GM23338 (cell line): ENCODE results near the gene LRTM2. TPM values are rescaled to one million over a fixed set of nuclear protein-coding genes. Genes with fewer than 3 reads are reported as not detected.

Source experiments
- ATAC-seq: fragments of 200-7000 bp; cut with Tn5 transposase; 3 replicates; pipeline ENCODE4 v1.9.1; 2020
- DNase-seq: peaks from one replicate; pipeline ENCODE4 v3.0.0-alpha.2; 2015; ENCODE audit warnings: low spot score
- H2AFZ ChIP-seq: fragments of 200-600 bp; sonication (generic); 2 replicates; pipeline ENCODE4 v1.8.0; 2016; ENCODE audit warnings: antibody characterized with exemption, mild to moderate bottlenecking, moderate library complexity
- H3F3A ChIP-seq: fragments of 200-600 bp; sonication (generic); replicated peaks from 2 replicates; pipeline ENCODE4 v1.8.0; 2017; ENCODE audit warnings: antibody characterized with exemption, mixed run types, low read depth
- H3K27ac ChIP-seq: fragments of 200-600 bp; sonication (generic); 2 replicates; pipeline ENCODE4 v1.6.1; 2016; ENCODE audit warnings: low read depth
- H3K27me3 ChIP-seq: fragments of 200-600 bp; sonication (generic); 2 replicates; pipeline ENCODE4 v1.8.0; 2016; ENCODE audit warnings: mild to moderate bottlenecking, mixed run types, moderate library complexity; ENCODE audit not compliant: insufficient read depth
- H3K36me3 ChIP-seq: fragments of 200-600 bp; sonication (generic); 2 replicates; pipeline ENCODE4 v1.8.0; 2016; ENCODE audit warnings: mild to moderate bottlenecking; ENCODE audit not compliant: insufficient read depth
- H3K4me1 ChIP-seq: fragments of 200-600 bp; sonication (generic); 2 replicates; pipeline ENCODE4 v1.8.0; 2016; ENCODE audit warnings: mild to moderate bottlenecking, moderate library complexity; ENCODE audit not compliant: insufficient read depth
- H3K4me2 ChIP-seq: fragments of 200-600 bp; sonication (generic); 2 replicates; pipeline ENCODE4 v1.7.1; 2017; ENCODE audit warnings: mixed run types
- H3K4me3 ChIP-seq: fragments of 200-600 bp; sonication (generic); 2 replicates; pipeline ENCODE4 v1.6.1; 2016; ENCODE audit warnings: mixed run types
- H3K79me2 ChIP-seq: fragments of 200-600 bp; sonication (generic); replicated peaks from 2 replicates; pipeline ENCODE4 v1.8.0; 2017; ENCODE audit warnings: mild to moderate bottlenecking; ENCODE audit not compliant: insufficient read depth
- H3K9me2 ChIP-seq: fragments of 200-600 bp; sonication (generic); 2 replicates; pipeline ENCODE4 v1.8.0; 2017; ENCODE audit not compliant: insufficient read depth
- H4K20me1 ChIP-seq: fragments of 200-600 bp; sonication (generic); replicated peaks from 2 replicates; pipeline ENCODE4 v1.8.0; 2017; ENCODE audit warnings: mild to moderate bottlenecking; ENCODE audit not compliant: insufficient read depth
- H3K27ac Mint-ChIP-seq: 2 replicates; pipeline ENCODE4 v1.8.0; 2020; ENCODE audit warnings: inconsistent platforms, mild to moderate bottlenecking, moderate library complexity, mixed read lengths
- H3K27me3 Mint-ChIP-seq: 3 replicates; pipeline ENCODE4 v1.8.0; 2022; ENCODE audit warnings: low read depth, mild to moderate bottlenecking, moderate library complexity, mixed read lengths, inconsistent platforms; ENCODE audit not compliant: insufficient read depth, poor library complexity
- H3K36me3 Mint-ChIP-seq: 3 replicates; pipeline ENCODE4 v1.8.0; 2021; ENCODE audit warnings: low read depth, mild to moderate bottlenecking, inconsistent platforms, moderate library complexity, mixed read lengths
- H3K4me1 Mint-ChIP-seq: 3 replicates; pipeline ENCODE4 v1.8.0; 2020; ENCODE audit warnings: mild to moderate bottlenecking, inconsistent platforms, mixed read lengths
- H3K4me3 Mint-ChIP-seq: 3 replicates; pipeline ENCODE4 v1.8.0; 2021; ENCODE audit warnings: moderate library complexity, mild to moderate bottlenecking, inconsistent platforms, mixed read lengths
- H3K9me3 Mint-ChIP-seq: 3 replicates; pipeline ENCODE4 v1.8.0; 2020; ENCODE audit warnings: moderate library complexity, mild to moderate bottlenecking, inconsistent platforms, mixed read lengths
- CREB1 ChIP-seq: fragments of 250-450 bp; sonication (Bioruptor Pico); IDR thresholded peaks from 2 replicates; pipeline ENCODE4 v1.5.0; 2020; ENCODE audit warnings: low read depth, mild to moderate bottlenecking, moderate library complexity
- ETS1 ChIP-seq: IDR thresholded peaks from 2 replicates; pipeline ENCODE4 v1.6.1; 2016; ENCODE audit warnings: antibody characterized with exemption
- EZH2 ChIP-seq: fragments of 200-600 bp; sonication (generic); IDR thresholded peaks from one replicate; pipeline ENCODE4 v1.8.0; 2017; ENCODE audit warnings: antibody characterized with exemption, mild to moderate bottlenecking, low read depth; ENCODE audit not compliant: unreplicated experiment
- EZH2phosphoT487 ChIP-seq: fragments of 200-600 bp; sonication (generic); IDR thresholded peaks from one replicate; pipeline ENCODE4 v1.8.1; 2018; ENCODE audit warnings: antibody characterized with exemption; ENCODE audit not compliant: unreplicated experiment
- POLR2AphosphoS5 ChIP-seq: IDR thresholded peaks from 2 replicates; pipeline ENCODE4 v1.6.1; 2016; ENCODE audit warnings: antibody characterized with exemption, low read depth
- STAT1 ChIP-seq: IDR thresholded peaks from one replicate; pipeline ENCODE4 v1.6.1; 2016; ENCODE audit warnings: antibody characterized with exemption; ENCODE audit not compliant: unreplicated experiment
- ZNF462 ChIP-seq: fragments of 250-450 bp; sonication (Bioruptor Pico); IDR thresholded peaks from 2 replicates; pipeline ENCODE4 v1.5.0; 2020; ENCODE audit warnings: mild to moderate bottlenecking, moderate library complexity
- polyA plus RNA-seq: library from polyadenylated mRNA; unstranded; fragments of >200 nt; fragmentation: Nextera tagmentation; extraction: Ambion mirVana; gene quantifications from 2 replicates; pipeline ENCODE4 v1.2.1, GENCODE V29; 2016
- total RNA-seq: library from RNA; depleted of rRNA; stranded (reverse); fragments of >200 nt; shearing (Covaris generic); gene quantifications from 2 replicates; pipeline ENCODE4 v1.2.3, GENCODE V29; 2014
- TF ChIP-seq, protein P1 (sequence below): IDR thresholded peaks from one replicate; pipeline ENCODE4 v1.6.1; 2018; ENCODE audit warnings: antibody characterized with exemption; ENCODE audit not compliant: unreplicated experiment

The LRTM2 gene
- total and polyA plus RNA-seq, 2 experiments from 2014 or later = 0.08 TPM; not detected in 1

DNA sequence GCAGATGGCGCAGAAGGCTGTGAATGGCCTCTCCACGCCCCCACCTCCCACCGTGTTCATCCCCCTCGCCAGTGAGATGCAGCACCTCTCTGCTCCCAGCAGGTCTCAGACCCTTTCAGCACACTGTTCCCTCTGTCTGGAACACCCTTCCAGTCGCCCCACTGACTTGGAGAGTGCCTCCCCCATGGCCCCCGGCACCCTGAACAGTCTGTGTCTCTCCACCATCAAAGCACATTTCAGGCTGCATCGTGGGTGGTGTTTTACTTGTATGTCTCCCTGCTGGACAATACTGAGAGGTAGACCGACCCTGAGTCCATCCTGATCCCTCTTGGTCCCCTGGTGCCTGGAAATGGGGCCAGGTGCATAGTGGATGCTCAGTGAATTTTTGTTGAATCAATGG is 63.1 kb downstream of the LRTM2 start:
- H3K27me3 ChIP-seq = no peaks in the 10 kb centered on the region
- no peaks in the 10 kb centered on the region for H4K20me1 ChIP-seq

GRCh38 chr12:1884651-1885050 is 64.3 kb downstream of the LRTM2 start:
- Histone ChIP-seq H3K9me2 (peaks cover 7% of the 10 kb centered on the region; the same call in 1 of the 2 replicates), H3K79me2 (no peaks in the 10 kb centered on the region), H3K4me3 (no peak overlapping the region), H3K4me2 (no peak overlapping the region), H4K20me1 (no peaks in the 10 kb centered on the region), H3K27me3 (no peaks in the 10 kb centered on the region), H2AFZ (no peak overlapping the region), H3F3A (no peaks in the 10 kb centered on the region), H3K4me1 (no peaks in the 10 kb centered on the region), H3K36me3 (no peaks in the 10 kb centered on the region), H3K27ac (no peak overlapping the region)
- DNase-seq (no peak), ATAC-seq (no peak)
- Mint-ChIP-seq H3K27me3 (peaks cover 5% of the 10 kb centered on the region), H3K36me3 (no peaks in the 10 kb centered on the region; the same call in 2 of the 3 replicates), H3K4me1 (peaks cover 4% of the 10 kb centered on the region; the same call in 1 of the 3 replicates), H3K27ac (no peak overlapping the region), H3K4me3 (no peak overlapping the region), H3K9me3 (no peaks in the 10 kb centered on the region; the same call in 2 of the 3 replicates)
- TF ChIP-seq POLR2AphosphoS5 (no peak), ZNF462 (CRISPR knock-in tag) (no peak), CREB1 (CRISPR knock-in tag) (no peak)

More for the DNA sequence above, 63.1 kb downstream of the LRTM2 start:
- no peak for DNase-seq
- H3K36me3 Mint-ChIP-seq = no peaks in the 10 kb centered on the region
- Histone ChIP-seq H3K4me1 (no peaks in the 10 kb centered on the region), H3F3A (no peaks in the 10 kb centered on the region), H3K27ac (no peak overlapping the region), H3K9me2 (0 out of 2 replicates have a peak, but pooled peaks cover under 1% of the 10 kb centered on the region), H3K79me2 (no peaks in the 10 kb centered on the region), H3K4me2 (no peak overlapping the region), H3K4me3 (no peak overlapping the region), H2AFZ (no peak overlapping the region), H3K36me3 (no peaks in the 10 kb centered on the region)
- H3K9me3 Mint-ChIP-seq = no peaks in the 10 kb centered on the region; the same call in 2 of the 3 replicates
- H3K27me3 Mint-ChIP-seq = peaks cover 5% of the 10 kb centered on the region
- TF ChIP-seq ETS1 (no peak), EZH2phosphoT487 (no peak), STAT1 (no peak), CREB1 (CRISPR knock-in tag) (no peak), EZH2 (no peak)
- TF ChIP-seq, protein P1, sequence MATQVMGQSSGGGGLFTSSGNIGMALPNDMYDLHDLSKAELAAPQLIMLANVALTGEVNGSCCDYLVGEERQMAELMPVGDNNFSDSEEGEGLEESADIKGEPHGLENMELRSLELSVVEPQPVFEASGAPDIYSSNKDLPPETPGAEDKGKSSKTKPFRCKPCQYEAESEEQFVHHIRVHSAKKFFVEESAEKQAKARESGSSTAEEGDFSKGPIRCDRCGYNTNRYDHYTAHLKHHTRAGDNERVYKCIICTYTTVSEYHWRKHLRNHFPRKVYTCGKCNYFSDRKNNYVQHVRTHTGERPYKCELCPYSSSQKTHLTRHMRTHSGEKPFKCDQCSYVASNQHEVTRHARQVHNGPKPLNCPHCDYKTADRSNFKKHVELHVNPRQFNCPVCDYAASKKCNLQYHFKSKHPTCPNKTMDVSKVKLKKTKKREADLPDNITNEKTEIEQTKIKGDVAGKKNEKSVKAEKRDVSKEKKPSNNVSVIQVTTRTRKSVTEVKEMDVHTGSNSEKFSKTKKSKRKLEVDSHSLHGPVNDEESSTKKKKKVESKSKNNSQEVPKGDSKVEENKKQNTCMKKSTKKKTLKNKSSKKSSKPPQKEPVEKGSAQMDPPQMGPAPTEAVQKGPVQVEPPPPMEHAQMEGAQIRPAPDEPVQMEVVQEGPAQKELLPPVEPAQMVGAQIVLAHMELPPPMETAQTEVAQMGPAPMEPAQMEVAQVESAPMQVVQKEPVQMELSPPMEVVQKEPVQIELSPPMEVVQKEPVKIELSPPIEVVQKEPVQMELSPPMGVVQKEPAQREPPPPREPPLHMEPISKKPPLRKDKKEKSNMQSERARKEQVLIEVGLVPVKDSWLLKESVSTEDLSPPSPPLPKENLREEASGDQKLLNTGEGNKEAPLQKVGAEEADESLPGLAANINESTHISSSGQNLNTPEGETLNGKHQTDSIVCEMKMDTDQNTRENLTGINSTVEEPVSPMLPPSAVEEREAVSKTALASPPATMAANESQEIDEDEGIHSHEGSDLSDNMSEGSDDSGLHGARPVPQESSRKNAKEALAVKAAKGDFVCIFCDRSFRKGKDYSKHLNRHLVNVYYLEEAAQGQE = no peak
- H3K4me3 Mint-ChIP-seq = no peak overlapping the region
- ATAC-seq = no peak
- H3K27ac Mint-ChIP-seq = no peak overlapping the region
- H3K4me1 Mint-ChIP-seq = peaks cover 4% of the 10 kb centered on the region; the same call in 1 of the 3 replicates
